ENCODE results near the gene TJAP1. TPM values are rescaled to one million over a fixed set of nuclear protein-coding genes. Genes with fewer than 3 reads are reported as not detected.
A peak's percentile ranks its signal among the peaks of the same experiment; 100 is the strongest.
"Not testable (repeated sequence)": the region's sequence is repeated elsewhere in the genome, so short reads cannot be mapped to it uniquely, and the experiment has no call there.

TJAP1 gene
- total RNA-seq, 1 donor from 2014 or later, result 31.2 TPM

DNA sequence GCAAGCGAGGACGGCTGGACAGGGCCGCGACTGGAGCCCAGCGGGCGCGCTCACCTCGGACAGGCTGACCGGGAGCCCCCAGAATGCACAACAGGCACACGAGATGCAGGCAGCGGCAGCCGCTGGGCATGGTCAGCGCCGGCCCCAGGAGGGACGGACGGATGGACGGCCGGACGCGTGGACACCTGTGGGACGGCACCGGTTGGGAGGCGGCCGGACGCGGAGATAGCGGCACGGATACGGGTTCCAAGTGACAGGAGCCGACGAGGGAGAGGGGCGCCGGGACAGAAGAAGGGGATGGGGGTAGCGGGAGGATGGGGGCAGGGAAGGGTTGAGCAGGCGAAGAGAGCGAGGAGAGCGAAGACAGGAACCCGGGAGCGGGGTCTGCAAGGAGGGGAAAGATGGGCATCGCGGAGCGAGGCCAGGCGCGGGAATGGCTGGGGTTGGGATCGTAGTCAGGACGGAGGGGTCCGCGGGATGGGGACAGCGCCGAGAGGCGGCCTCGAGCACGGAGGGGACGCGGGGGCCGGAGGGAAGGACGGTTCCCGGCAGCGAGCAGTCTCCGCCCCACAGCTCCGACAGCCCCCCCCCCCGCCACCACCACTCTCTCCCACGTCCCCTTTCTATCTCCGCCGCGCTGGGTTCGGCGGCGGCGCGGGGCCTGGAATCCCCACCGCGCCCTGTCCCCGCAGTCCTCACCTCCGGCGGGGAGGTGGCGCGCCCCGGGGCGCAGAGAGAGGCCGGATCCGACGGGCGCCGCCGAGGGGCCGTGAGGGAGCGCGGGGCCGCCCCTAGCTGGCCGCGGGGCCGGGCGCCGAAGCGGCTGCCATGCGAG lies 22.5 kb upstream of the TJAP1 start:
- ATAC-seq (peak; percentile 94), DNase-seq (peak; percentile 92)
- TF ChIP-seq, protein P1, sequence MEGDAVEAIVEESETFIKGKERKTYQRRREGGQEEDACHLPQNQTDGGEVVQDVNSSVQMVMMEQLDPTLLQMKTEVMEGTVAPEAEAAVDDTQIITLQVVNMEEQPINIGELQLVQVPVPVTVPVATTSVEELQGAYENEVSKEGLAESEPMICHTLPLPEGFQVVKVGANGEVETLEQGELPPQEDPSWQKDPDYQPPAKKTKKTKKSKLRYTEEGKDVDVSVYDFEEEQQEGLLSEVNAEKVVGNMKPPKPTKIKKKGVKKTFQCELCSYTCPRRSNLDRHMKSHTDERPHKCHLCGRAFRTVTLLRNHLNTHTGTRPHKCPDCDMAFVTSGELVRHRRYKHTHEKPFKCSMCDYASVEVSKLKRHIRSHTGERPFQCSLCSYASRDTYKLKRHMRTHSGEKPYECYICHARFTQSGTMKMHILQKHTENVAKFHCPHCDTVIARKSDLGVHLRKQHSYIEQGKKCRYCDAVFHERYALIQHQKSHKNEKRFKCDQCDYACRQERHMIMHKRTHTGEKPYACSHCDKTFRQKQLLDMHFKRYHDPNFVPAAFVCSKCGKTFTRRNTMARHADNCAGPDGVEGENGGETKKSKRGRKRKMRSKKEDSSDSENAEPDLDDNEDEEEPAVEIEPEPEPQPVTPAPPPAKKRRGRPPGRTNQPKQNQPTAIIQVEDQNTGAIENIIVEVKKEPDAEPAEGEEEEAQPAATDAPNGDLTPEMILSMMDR (IDR thresholded peaks at IDR 0.05), result peak; percentile 0
- peaks cover 24% of the 10 kb centered on the region for H3K27me3 ChIP-seq
- no peaks in the 10 kb centered on the region for H3K9me3 ChIP-seq
- intact Hi-C loops (cut with DNase I), result loop anchor here (10.0 kb wide), 1 partner anchor 50 kb away; no protein-coding TSS in a partner anchor
- H3K27ac ChIP-seq, result no peak overlapping the region
- H3K36me3 ChIP-seq, result peaks cover 17% of the 10 kb centered on the region
- H3K4me1 ChIP-seq, result peaks cover 4% of the 10 kb centered on the region
- H3K4me3 ChIP-seq, result peak overlapping the region; percentile 53

DNA sequence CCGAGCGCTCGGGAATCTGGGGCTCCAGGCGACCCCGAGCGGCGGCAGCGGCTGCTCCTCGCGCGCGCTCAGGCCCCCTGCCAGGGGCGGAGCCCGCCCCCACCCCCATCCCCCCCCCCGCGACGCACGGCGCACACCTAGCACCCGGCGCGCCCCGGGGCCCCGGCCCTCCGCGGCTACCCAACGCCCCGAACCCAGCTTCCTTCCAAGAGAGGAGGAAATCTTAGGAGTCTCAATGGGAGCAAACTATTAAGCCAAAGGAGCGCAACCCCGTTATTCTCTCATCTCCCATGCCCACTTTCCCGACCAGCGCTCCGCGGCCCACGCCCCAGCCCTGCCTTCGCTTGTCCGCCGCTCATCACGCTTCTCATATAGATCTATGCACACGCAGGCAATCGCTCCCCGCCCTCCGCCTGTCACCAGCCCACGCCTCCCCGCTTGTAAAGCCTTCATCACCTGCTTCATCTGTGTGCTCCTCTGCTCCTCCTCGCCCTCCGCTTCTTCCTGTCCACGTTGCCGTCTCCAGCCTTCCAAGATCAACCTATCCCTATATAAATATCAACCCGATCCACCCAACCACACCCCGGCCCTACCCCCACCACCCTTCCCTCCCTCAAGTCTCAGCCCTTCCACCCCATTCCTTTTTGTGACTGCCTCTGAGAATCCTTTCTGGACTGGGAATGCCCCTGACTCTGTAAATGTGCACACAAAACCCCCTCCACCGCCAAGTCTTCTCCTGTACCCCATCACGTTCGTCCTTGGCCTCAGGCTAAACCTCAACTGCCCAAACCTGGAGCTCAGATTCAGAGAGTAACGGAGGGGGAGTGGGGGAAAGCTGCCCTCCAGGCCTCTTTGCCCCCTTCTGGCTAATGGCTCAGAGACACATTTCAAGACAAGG lies 21.6 kb upstream of the TJAP1 start, which contains the start of gene DLK2:
Gene DLK2, minus strand, starts transcription at position 18 of the 898 bp plus-strand sequence. CDS start 723 bp downstream, outside the sequence.
- no peak for DNase-seq
- Histone ChIP-seq H3K9me3 (no peaks in the 10 kb centered on the region), H3K36me3 (peaks cover 8% of the 10 kb centered on the region), H3K4me1 (peaks cover 4% of the 10 kb centered on the region), H3K4me3 (peak within 1 kb of the TSS; percentile 53), H3K27me3 (peaks cover 24% of the 10 kb centered on the region), H3K27ac (no peak within 1 kb of the TSS)
- TF ChIP-seq, protein P1 (IDR thresholded peaks at IDR 0.05), result no peak
- intact Hi-C loops (cut with DNase I), result loop anchor here (10.0 kb wide), 1 partner anchor 49 kb away; no protein-coding TSS in a partner anchor
- peak; percentile 1 for ATAC-seq

DNA sequence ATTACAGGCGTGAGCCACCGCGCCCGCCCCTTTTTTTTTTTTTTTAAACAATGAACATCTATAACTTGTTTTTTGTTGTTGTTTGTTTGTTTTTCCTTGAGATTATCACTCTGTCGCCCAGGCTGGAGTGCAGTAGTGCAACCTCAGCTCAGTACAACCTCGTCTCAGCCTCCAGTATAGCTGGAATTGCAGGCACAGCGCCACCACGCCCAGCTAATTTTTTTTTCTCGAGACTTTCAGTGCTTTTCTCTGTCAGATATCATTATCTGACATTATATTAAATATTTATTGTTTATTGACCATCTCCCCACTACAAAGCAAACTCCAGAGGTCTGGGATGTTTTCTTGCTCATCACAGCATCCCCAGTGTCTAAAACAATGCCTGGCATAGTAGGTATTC lies 19.7 kb upstream of the TJAP1 start:
- ATAC-seq, result no peak
- Histone ChIP-seq H3K27ac (no peak overlapping the region), H3K4me3 (no peak overlapping the region), H3K9me3 (no peaks in the 10 kb centered on the region), H3K4me1 (peaks cover 4% of the 10 kb centered on the region), H3K27me3 (peaks cover 24% of the 10 kb centered on the region), H3K36me3 (no peaks in the 10 kb centered on the region)
- TF ChIP-seq, protein P1 (IDR thresholded peaks at IDR 0.05), result no peak
- intact Hi-C loops (cut with DNase I), result loop anchor here (10.0 kb wide), 1 partner anchor 47 kb away; no protein-coding TSS in a partner anchor
- no peak for DNase-seq

DNA sequence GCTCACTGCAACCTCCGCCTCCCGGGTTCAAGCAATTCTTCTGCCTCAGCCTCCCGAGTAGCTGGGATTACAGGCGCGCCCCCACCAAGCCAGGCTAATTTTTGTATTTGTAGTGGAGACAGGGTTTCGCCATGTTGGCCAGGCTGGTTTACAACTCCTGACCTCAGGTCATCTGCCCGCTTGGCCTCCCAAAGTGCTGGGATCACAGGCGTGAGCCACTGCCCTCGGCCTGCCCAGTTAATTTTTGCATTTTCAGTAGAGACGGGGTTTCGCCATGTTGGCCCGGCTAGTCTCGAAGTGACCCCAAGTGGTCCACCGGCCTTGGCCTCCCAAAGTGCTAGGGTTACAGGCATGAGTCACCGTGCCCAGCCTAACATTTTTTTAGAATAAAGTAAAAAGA lies 19.2 kb upstream of the TJAP1 start:
- intact Hi-C loops (cut with DNase I), result loop anchor here (10.0 kb wide), 1 partner anchor 47 kb away; no protein-coding TSS in a partner anchor
- H3K27me3 ChIP-seq, result peaks cover 29% of the 10 kb centered on the region
- not testable (repeated sequence) for H3K9me3 ChIP-seq, H3K4me1 ChIP-seq, H3K27ac ChIP-seq, ATAC-seq, H3K4me3 ChIP-seq, H3K36me3 ChIP-seq, DNase-seq

DNA sequence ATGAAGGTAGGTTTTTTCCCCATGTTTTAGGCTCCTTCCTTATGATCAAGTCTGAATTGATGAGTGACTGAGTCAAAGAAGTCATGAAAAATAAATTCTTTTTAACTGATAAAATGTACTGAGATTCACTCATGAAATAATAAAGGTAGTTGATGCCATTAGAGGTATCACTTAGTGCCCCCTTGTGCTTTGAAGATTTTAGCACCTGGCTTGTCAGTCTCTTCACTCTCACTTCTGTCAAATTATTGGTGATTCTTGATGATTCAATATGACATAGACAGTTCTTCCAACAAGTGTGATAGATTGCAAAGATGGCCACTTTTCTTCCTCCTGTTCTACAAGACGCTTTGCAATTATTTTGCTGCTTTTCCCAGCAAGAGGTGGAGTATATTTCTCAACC lies 17.8 kb upstream of the TJAP1 start:
- no peaks in the 10 kb centered on the region for H3K36me3 ChIP-seq
- H3K4me1 ChIP-seq, result peaks cover 4% of the 10 kb centered on the region
- H3K4me3 ChIP-seq, result no peak overlapping the region
- ATAC-seq, result no peak
- H3K27ac ChIP-seq, result no peak overlapping the region
- TF ChIP-seq, protein P1 (IDR thresholded peaks at IDR 0.05), result no peak
- no peak for DNase-seq
- intact Hi-C loops (cut with DNase I), result loop anchor here (10.0 kb wide), 1 partner anchor 45 kb away; no protein-coding TSS in a partner anchor
- H3K9me3 ChIP-seq, result no peaks in the 10 kb centered on the region
- H3K27me3 ChIP-seq, result peaks cover 35% of the 10 kb centered on the region

Measured in upper lobe of right lung (tissue), 1 donor.